Measurements from ENCODE around the gene TNFRSF25. TPM values are rescaled to one million over a fixed set of nuclear protein-coding genes. Genes with fewer than 3 reads are reported as not detected.
A peak's percentile ranks its signal among the peaks of the same experiment; 100 is the strongest.
"Not testable (repeated sequence)": the region's sequence is repeated elsewhere in the genome, so short reads cannot be mapped to it uniquely, and the experiment has no call there.

Gene TNFRSF25
- total RNA-seq, 2 donors from 2014 or later, result 33.1 to 87.1 TPM

DNA sequence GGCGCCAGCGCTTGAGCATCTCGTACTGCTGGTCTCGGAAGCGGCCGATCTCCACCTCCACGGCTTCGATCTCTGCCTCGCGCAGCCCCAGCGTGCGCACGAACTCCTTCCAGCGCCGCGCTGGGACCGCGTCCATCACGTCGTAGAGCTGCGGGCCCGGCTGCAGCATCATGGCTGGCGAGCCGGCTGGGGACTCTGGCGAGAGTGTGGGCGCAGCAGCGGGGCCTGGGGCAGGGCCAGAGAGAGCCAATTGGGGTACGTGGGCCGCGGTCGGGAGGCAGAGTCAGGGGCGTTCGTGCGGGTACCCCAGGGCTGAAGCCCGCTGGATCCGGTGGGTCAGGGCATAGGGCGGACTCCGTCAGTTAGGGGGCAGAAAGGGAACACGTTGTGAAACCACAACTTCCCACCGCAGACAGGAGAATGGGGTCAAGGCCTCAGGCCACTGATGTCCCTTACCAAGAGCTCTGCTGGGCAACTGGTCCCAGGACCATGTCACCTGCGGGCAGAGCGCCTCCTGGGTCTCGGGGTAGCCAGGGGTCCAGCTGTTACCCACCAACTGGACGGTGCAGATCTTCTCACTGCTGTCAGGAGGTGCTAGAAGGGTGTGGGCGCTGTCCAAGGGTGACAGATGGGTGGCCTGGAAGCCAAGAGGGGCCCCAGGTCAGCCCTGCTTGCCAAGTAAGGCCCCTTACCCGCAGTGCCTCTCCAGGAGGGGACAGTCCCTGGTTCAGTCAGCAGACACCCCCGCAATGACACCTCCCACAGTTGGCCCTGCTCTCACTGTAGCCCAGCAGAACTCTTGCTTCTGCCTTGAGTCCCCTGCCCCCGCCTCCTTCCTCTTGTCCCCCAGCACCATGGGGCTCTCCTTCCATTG is 4.2 kb downstream of the TNFRSF25 start:
- intact Hi-C loops (cut with DNase I), result no loop called here
- no peak for DNase-seq
- Histone ChIP-seq H3K27me3 (no peaks in the 10 kb centered on the region), H3K9ac (ENCODE audit: low read depth in 2 of 2, low read length in 2 of 2) (no peak overlapping the region), H3K27ac (no peak overlapping the region), H3K9me3 (no peaks in the 10 kb centered on the region), H3K36me3 (no peaks in the 10 kb centered on the region), H3K4me3 (no peak overlapping the region), H3K4me1 (no peaks in the 10 kb centered on the region)
- TF ChIP-seq, protein P1, sequence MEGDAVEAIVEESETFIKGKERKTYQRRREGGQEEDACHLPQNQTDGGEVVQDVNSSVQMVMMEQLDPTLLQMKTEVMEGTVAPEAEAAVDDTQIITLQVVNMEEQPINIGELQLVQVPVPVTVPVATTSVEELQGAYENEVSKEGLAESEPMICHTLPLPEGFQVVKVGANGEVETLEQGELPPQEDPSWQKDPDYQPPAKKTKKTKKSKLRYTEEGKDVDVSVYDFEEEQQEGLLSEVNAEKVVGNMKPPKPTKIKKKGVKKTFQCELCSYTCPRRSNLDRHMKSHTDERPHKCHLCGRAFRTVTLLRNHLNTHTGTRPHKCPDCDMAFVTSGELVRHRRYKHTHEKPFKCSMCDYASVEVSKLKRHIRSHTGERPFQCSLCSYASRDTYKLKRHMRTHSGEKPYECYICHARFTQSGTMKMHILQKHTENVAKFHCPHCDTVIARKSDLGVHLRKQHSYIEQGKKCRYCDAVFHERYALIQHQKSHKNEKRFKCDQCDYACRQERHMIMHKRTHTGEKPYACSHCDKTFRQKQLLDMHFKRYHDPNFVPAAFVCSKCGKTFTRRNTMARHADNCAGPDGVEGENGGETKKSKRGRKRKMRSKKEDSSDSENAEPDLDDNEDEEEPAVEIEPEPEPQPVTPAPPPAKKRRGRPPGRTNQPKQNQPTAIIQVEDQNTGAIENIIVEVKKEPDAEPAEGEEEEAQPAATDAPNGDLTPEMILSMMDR (IDR thresholded peaks at IDR 0.05), result no peak

DNA sequence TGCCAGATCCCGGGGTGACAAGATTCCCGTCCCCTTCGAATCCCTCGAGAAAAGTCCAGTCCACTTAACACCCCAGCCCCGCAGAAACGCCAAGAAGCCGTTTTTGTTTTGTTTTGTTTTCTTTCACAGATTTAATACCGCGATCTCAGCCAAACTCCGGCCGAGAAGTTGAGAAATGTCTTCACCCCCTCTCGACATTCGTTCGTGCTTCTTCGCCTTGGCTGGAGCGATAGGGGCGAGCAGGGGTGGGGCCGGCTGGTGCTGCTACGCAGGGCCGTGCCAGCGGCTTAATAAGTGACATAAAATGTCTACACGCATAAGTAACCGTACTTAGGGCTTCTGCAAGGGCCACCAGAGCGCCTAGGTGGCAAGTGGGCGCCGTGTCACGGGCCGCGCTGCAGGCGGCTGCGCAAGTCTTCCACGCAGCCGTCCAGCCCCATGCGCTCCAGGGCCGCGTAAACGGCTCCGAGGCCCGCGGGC is 4.9 kb downstream of the TNFRSF25 start:
- Histone ChIP-seq H3K4me1 (no peaks in the 10 kb centered on the region), H3K36me3 (no peaks in the 10 kb centered on the region), H3K27me3 (no peaks in the 10 kb centered on the region), H3K27ac (no peak overlapping the region), H3K9ac (ENCODE audit: low read depth in 2 of 2, low read length in 2 of 2) (no peak overlapping the region), H3K9me3 (no peaks in the 10 kb centered on the region), H3K4me3 (no peak overlapping the region)
- intact Hi-C loops (cut with DNase I), result no loop called here
- TF ChIP-seq, protein P1 (IDR thresholded peaks at IDR 0.05), result no peak
- DNase-seq, result peak; percentile 28

DNA sequence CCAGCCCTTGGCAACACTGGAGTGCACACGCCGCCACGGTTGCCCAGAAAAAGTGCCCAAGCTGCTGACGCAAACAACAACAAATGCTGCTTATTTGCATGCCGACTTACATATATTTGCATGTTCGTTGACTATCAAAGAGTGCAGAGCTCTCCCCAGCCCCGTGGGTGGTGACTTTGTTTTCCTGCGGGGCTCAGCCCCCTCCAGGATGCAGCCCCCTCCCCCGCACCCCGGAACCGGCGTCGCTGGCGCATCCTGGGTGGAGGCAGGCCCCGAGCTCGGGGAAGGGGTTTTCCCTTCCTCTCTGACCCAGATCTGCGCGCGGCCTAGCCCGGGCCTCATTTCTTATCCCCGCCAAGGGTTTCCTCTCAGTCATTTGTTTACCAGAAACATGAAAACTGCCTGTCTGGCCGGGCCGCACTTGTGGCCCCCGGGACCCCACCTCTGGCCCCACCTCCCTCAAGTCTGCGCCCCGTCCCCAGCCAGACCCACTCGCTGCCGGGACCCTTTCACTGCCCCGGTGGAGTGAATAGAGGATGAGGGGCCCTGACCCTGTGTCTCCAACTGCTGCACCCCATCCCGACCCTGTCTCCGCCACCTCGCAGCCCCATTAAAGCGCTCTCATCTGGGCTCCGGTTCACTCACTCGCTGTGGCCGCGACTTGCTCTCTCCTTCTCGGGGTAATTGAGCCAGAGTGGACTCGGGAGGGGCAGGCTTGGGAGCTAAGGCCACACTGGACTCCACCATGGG is 5.5 kb downstream of the TNFRSF25 start:
- DNase-seq, result peak; percentile 34
- no peak overlapping the region for H3K9ac ChIP-seq (ENCODE audit: low read depth in 2 of 2, low read length in 2 of 2)
- H3K27ac ChIP-seq, result no peak overlapping the region
- TF ChIP-seq, protein P1 (IDR thresholded peaks at IDR 0.05), result no peak
- H3K4me1 ChIP-seq, result no peaks in the 10 kb centered on the region
- no peaks in the 10 kb centered on the region for H3K27me3 ChIP-seq
- intact Hi-C loops (cut with DNase I), result no loop called here
- no peaks in the 10 kb centered on the region for H3K9me3 ChIP-seq
- H3K4me3 ChIP-seq, result peak overlapping the region; percentile 14
- no peaks in the 10 kb centered on the region for H3K36me3 ChIP-seq

DNA sequence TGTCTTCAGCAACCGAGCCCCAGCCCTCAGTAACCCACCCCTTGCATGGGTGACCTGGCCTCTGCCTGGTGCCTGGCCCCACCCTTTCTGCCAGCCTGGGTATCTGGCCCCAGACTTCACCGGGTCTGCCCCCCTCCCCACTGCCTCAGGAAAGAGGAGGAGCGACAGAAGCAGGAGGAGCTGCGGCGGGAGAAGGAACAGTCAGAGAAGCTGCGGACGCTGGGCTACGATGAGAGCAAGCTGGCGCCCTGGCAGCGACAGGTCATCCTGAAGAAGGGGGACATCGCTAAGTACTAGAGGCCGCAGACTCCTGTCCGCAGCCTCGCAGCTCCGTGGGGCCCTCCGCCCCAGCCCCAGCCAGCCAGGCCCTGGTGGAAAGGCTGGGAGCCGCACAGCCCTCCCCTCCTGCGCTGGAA is 6.1 kb downstream of the TNFRSF25 start:
- Histone ChIP-seq H3K9ac (ENCODE audit: low read depth in 2 of 2, low read length in 2 of 2) (no peak overlapping the region), H3K4me1 (no peaks in the 10 kb centered on the region), H3K36me3 (no peaks in the 10 kb centered on the region), H3K27ac (no peak overlapping the region), H3K9me3 (no peaks in the 10 kb centered on the region), H3K4me3 (peak overlapping the region; percentile 14), H3K27me3 (no peaks in the 10 kb centered on the region)
- TF ChIP-seq, protein P1 (IDR thresholded peaks at IDR 0.05), result no peak
- peak; percentile 18 for DNase-seq
- intact Hi-C loops (cut with DNase I), result no loop called here

DNA sequence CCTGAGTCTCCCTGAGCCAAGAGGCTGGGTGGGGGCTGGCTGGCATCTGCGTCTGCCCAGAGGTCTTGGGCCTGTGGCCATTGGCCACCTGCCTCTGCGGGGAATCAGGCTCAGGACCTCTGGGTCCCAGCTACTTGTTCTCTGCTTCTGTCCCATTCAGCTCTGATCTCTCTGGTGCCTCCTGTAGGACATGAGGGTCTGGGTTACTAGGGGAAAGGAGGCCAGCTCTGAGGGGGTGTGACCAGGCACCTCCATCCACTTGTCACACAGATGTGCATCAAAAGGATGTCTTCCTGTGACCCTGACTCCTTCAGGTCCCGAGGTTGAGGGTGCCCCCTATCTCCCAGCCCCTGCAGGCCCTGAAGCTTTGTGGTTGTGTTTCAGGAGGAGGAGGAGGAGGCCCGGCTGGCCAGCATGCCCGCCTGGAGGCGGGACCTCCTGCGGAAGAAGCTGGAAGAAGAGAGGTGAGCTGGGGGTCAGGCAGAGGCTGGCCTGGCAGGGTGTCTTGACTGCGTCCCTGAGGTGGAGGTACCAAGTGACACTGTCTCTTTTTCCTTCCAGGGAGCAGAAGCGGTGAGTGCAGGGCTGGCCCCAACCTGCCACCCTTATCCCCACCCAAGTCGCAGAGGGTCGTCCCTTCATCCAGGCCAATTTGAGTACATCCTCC is 9.0 kb downstream of the TNFRSF25 start:
- Histone ChIP-seq H3K9me3 (no peaks in the 10 kb centered on the region), H3K4me3 (no peak overlapping the region), H3K27ac (no peak overlapping the region), H3K27me3 (peaks cover 5% of the 10 kb centered on the region), H3K36me3 (no peaks in the 10 kb centered on the region), H3K9ac (ENCODE audit: low read depth in 2 of 2, low read length in 2 of 2) (no peak overlapping the region), H3K4me1 (no peaks in the 10 kb centered on the region)
- intact Hi-C loops (cut with DNase I), result no loop called here
- TF ChIP-seq, protein P1 (IDR thresholded peaks at IDR 0.05), result no peak
- DNase-seq, result no peak

DNA sequence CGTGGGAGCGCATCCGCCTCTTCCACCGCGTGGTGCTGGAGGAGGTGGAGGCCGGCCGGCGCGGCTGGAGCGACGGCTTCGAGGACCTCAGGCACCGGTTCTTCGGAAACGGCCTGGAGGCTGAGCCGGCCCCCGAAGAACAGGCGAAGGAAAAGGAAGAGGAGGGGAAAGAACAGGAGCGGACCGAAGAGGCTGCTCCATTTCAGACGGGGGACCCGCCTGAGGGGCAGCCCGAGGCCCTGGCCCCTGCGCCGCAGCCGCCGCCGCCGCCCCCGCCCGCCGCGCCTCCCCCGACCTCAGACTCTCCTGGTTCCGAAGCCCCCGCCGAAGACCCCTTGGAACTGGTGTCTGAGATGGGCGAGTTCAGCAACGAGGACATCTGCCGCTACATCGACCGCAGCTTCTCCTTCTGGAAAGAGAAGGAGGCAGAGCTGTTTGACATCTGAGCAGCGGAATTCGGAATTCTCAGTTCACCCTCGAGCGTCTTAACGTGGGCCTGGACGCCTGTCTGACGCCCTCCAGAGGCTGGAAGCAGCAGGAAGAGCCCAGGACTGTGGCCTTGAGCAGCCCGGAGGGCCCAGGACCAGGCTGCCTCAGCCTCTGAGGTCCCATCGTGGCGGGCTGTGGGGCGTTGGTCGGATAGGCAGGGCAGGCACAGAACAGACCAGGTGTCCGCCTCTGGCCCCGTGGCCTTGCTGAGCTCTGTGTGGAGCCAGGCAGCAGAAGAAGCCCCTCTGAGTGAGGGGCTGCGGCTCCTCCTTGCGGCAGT is 10.0 kb downstream of the TNFRSF25 start:
- H3K4me3 ChIP-seq; intact Hi-C loops (cut with DNase I); H3K9ac ChIP-seq (ENCODE audit: low read depth in 2 of 2, low read length in 2 of 2); H3K4me1 ChIP-seq; DNase-seq; H3K36me3 ChIP-seq; H3K9me3 ChIP-seq; H3K27me3 ChIP-seq; H3K27ac ChIP-seq: not testable (repeated sequence)
